SK-N-SH (cell line): ENCODE results near the gene CADPS2.

Experiments used
- TF ChIP-seq, protein P1 (sequence below): fragments of 200-600 bp; sonication (generic); IDR thresholded peaks from 2 replicates; pipeline ENCODE4 v1.6.1; 2017; ENCODE audit warnings: antibody characterized with exemption, mild to moderate bottlenecking, moderate library complexity
- TF ChIP-seq, protein P2 (sequence below): fragments of 150-350 bp; IDR thresholded peaks from 2 replicates; pipeline ENCODE4 v1.6.1; 2017; ENCODE audit warnings: antibody characterized with exemption, low read length, low read depth, borderline replicate concordance

DNA sequence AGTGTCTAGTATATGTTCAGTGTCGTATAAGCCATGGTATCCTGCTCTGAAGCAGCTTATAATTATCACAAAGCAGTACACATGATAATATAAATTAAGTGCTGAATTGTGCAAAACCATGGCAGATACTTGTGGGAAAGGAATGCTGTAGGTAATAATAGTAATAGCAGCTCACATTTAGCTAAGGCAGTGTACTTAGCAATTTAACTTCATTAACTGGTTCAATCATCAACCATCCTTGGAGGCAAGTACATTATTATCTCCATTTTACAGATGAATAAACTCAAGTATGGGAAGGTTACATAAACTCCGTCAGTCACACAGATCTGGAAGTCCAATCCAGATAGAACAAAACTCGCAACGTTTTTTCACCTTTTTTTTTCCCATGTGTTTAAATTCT is 161.9 kb downstream of the CADPS2 start:
- TF ChIP-seq, protein P1, sequence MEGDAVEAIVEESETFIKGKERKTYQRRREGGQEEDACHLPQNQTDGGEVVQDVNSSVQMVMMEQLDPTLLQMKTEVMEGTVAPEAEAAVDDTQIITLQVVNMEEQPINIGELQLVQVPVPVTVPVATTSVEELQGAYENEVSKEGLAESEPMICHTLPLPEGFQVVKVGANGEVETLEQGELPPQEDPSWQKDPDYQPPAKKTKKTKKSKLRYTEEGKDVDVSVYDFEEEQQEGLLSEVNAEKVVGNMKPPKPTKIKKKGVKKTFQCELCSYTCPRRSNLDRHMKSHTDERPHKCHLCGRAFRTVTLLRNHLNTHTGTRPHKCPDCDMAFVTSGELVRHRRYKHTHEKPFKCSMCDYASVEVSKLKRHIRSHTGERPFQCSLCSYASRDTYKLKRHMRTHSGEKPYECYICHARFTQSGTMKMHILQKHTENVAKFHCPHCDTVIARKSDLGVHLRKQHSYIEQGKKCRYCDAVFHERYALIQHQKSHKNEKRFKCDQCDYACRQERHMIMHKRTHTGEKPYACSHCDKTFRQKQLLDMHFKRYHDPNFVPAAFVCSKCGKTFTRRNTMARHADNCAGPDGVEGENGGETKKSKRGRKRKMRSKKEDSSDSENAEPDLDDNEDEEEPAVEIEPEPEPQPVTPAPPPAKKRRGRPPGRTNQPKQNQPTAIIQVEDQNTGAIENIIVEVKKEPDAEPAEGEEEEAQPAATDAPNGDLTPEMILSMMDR, result no peak
- TF ChIP-seq, protein P2, sequence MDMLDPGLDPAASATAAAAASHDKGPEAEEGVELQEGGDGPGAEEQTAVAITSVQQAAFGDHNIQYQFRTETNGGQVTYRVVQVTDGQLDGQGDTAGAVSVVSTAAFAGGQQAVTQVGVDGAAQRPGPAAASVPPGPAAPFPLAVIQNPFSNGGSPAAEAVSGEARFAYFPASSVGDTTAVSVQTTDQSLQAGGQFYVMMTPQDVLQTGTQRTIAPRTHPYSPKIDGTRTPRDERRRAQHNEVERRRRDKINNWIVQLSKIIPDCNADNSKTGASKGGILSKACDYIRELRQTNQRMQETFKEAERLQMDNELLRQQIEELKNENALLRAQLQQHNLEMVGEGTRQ, result no peak
